WTC11 (cell line): ENCODE data around the gene ADCYAP1R1.

Source experiments
- ARID4B ChIP-seq: sonication (generic); formaldehyde crosslinking; IDR thresholded peaks from 2 replicates; pipeline ENCODE4 v1.8.0; 2023; ENCODE audit warnings: missing genetic modification reagents, mild to moderate bottlenecking, borderline replicate concordance
- CREB1 ChIP-seq: sonication (generic); formaldehyde crosslinking; IDR thresholded peaks from 2 replicates; pipeline ENCODE4 v1.8.0; 2023; ENCODE audit warnings: mild to moderate bottlenecking, missing genetic modification reagents
- CREM ChIP-seq: sonication (generic); formaldehyde crosslinking; IDR thresholded peaks from 2 replicates; pipeline ENCODE4 v1.8.1; 2022; ENCODE audit warnings: mild to moderate bottlenecking, missing genetic modification reagents, moderate library complexity
- ELF4 ChIP-seq: sonication (generic); formaldehyde crosslinking; IDR thresholded peaks from 2 replicates; pipeline ENCODE4 v1.8.1; 2022; ENCODE audit warnings: low read depth, mild to moderate bottlenecking, moderate library complexity, missing genetic modification reagents
- MAX ChIP-seq: sonication (generic); formaldehyde crosslinking; IDR thresholded peaks from 2 replicates; pipeline ENCODE4 v1.8.0; 2022; ENCODE audit warnings: mild to moderate bottlenecking, missing genetic modification reagents
- NR2C2 ChIP-seq: sonication (generic); formaldehyde crosslinking; IDR thresholded peaks from 2 replicates; pipeline ENCODE4 v1.8.0; 2022; ENCODE audit warnings: mild to moderate bottlenecking, missing genetic modification reagents
- NR3C1 ChIP-seq: sonication (generic); formaldehyde crosslinking; conservative IDR thresholded peaks from 2 replicates; pipeline ENCODE4 v1.8.1; 2023; ENCODE audit warnings: low read depth, mild to moderate bottlenecking, missing genetic modification reagents
- RELA ChIP-seq: sonication (generic); formaldehyde crosslinking; IDR thresholded peaks from 2 replicates; pipeline ENCODE4 v1.8.1; 2022; ENCODE audit warnings: missing genetic modification reagents, mild to moderate bottlenecking, borderline replicate concordance
- SOX15 ChIP-seq: fragments of 250-450 bp; sonication (Bioruptor Pico); IDR thresholded peaks from 2 replicates; pipeline ENCODE4 v1.9.0; 2021; ENCODE audit warnings: mild to moderate bottlenecking
- SP1 ChIP-seq: sonication (generic); formaldehyde crosslinking; conservative IDR thresholded peaks from 2 replicates; pipeline ENCODE4 v1.8.1; 2022; ENCODE audit warnings: missing genetic modification reagents
- TEAD4 ChIP-seq: sonication (generic); formaldehyde crosslinking; IDR thresholded peaks from 2 replicates; pipeline ENCODE4 v1.8.0; 2022; ENCODE audit warnings: mild to moderate bottlenecking, missing genetic modification reagents
- ZBTB21 ChIP-seq: sonication (generic); formaldehyde crosslinking; IDR thresholded peaks from 2 replicates; pipeline ENCODE4 v1.8.1; 2023; ENCODE audit warnings: mild to moderate bottlenecking, missing genetic modification reagents, borderline replicate concordance
- TF ChIP-seq, protein P1 (sequence below): fragments of 200-600 bp; IDR thresholded peaks from 2 replicates; pipeline ENCODE4 v1.8.0; 2022; ENCODE audit warnings: antibody characterized with exemption
- TF ChIP-seq, protein P2 (sequence below): sonication (generic); formaldehyde crosslinking; IDR thresholded peaks from 2 replicates; pipeline ENCODE4 v1.8.1; 2022; ENCODE audit warnings: low read depth, missing genetic modification reagents, borderline replicate concordance

DNA sequence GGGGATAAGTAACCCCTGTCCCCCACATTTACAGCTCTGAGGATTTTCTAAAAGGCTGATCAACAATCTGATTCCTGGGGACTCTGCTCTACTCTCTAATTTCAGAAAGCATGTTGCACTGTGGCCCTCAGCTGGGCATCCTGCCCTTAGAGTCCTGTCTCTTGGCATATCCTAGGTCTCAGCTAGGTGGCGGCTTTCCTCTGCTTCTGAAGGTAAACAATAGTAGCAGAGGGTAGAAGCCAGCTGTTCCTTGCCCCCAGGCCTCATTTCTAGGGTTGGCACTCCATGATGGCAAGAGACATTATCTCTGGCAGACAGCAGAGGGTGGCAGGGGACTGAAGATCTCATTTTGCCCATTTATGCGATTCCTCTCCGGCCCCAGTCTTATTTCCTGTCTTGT, 77.0 kb downstream of the ADCYAP1R1 start:
- TF ChIP-seq, protein P1, sequence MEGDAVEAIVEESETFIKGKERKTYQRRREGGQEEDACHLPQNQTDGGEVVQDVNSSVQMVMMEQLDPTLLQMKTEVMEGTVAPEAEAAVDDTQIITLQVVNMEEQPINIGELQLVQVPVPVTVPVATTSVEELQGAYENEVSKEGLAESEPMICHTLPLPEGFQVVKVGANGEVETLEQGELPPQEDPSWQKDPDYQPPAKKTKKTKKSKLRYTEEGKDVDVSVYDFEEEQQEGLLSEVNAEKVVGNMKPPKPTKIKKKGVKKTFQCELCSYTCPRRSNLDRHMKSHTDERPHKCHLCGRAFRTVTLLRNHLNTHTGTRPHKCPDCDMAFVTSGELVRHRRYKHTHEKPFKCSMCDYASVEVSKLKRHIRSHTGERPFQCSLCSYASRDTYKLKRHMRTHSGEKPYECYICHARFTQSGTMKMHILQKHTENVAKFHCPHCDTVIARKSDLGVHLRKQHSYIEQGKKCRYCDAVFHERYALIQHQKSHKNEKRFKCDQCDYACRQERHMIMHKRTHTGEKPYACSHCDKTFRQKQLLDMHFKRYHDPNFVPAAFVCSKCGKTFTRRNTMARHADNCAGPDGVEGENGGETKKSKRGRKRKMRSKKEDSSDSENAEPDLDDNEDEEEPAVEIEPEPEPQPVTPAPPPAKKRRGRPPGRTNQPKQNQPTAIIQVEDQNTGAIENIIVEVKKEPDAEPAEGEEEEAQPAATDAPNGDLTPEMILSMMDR: no peak
- TF ChIP-seq MAX (no peak), SP1 (CRISPR knock-in tag) (no peak), NR2C2 (CRISPR knock-in tag) (no peak), RELA (no peak), CREB1 (CRISPR knock-in tag) (no peak), TEAD4 (no peak), NR3C1 (CRISPR knock-in tag) (no peak), ARID4B (CRISPR knock-in tag) (no peak), SOX15 (CRISPR knock-in tag) (no peak), CREM (CRISPR knock-in tag) (no peak), ELF4 (CRISPR knock-in tag) (no peak), ZBTB21 (CRISPR knock-in tag) (no peak)
- TF ChIP-seq, protein P2, sequence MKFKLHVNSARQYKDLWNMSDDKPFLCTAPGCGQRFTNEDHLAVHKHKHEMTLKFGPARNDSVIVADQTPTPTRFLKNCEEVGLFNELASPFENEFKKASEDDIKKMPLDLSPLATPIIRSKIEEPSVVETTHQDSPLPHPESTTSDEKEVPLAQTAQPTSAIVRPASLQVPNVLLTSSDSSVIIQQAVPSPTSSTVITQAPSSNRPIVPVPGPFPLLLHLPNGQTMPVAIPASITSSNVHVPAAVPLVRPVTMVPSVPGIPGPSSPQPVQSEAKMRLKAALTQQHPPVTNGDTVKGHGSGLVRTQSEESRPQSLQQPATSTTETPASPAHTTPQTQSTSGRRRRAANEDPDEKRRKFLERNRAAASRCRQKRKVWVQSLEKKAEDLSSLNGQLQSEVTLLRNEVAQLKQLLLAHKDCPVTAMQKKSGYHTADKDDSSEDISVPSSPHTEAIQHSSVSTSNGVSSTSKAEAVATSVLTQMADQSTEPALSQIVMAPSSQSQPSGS (CRISPR knock-in tag): no peak
